ENCODE data around the gene TNNT3. TPM values are rescaled to one million over a fixed set of nuclear protein-coding genes. Genes with fewer than 3 reads are reported as not detected.

The TNNT3 gene
- total RNA-seq, 1 donor from 2014 or later, result not detected

DNA sequence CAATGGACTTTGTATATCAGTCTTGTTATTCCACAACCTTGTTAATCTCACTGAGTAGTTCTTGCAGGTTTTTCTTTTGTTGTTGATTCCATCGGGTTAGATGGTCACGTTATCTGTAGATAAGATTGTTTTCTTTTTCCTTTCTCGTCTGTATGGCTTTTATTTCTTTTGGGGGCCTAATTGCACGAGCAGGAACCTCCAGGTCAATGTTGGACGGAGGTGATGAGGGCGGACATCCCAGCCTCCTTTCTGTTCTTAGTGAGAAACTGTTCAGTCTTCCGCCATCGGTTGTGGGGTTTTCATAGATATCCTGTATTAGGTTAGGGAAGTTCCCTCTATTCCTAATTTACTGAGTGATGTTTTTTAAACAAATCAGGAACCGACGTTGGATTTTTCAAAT lies 23.0 kb upstream of the TNNT3 start:
- no peak for DNase-seq (ENCODE audit: low spot score)
- Mint-ChIP-seq H3K27ac (ENCODE audit: unreplicated experiment) (no peak overlapping the region), H3K4me3 (ENCODE audit: unreplicated experiment) (no peak overlapping the region), H3K9me3 (ENCODE audit: unreplicated experiment) (no peaks in the 10 kb centered on the region), H3K36me3 (ENCODE audit: low read depth, unreplicated experiment) (no peaks in the 10 kb centered on the region), H3K4me1 (ENCODE audit: unreplicated experiment) (no peaks in the 10 kb centered on the region), H3K27me3 (ENCODE audit: unreplicated experiment) (peaks cover 2% of the 10 kb centered on the region)
- TF ChIP-seq, protein P1, sequence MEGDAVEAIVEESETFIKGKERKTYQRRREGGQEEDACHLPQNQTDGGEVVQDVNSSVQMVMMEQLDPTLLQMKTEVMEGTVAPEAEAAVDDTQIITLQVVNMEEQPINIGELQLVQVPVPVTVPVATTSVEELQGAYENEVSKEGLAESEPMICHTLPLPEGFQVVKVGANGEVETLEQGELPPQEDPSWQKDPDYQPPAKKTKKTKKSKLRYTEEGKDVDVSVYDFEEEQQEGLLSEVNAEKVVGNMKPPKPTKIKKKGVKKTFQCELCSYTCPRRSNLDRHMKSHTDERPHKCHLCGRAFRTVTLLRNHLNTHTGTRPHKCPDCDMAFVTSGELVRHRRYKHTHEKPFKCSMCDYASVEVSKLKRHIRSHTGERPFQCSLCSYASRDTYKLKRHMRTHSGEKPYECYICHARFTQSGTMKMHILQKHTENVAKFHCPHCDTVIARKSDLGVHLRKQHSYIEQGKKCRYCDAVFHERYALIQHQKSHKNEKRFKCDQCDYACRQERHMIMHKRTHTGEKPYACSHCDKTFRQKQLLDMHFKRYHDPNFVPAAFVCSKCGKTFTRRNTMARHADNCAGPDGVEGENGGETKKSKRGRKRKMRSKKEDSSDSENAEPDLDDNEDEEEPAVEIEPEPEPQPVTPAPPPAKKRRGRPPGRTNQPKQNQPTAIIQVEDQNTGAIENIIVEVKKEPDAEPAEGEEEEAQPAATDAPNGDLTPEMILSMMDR (IDR thresholded peaks at IDR 0.05; ENCODE audit: unreplicated experiment), result no peak

DNA sequence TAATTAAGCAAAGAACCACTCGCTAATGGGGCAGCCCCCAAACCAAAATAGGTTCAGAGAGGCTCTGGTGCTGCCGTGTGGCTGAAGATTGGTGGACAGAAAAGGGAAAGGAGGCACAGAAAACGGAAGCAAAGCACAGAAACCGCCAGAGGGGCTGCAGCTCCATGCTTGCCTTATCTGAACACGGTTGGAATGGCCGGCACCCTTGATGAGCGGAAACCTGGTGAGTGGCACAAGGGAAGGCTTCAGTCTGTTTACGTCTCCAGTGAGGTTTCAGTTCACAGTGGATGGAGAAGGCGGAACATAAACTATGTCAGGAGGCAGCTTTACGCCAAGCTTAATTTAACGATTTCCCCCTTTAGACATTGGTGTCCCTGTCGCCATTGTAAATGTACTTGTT lies 22.6 kb upstream of the TNNT3 start:
- H3K9me3 Mint-ChIP-seq (ENCODE audit: unreplicated experiment), result no peaks in the 10 kb centered on the region
- no peak for DNase-seq (ENCODE audit: low spot score)
- H3K27ac Mint-ChIP-seq (ENCODE audit: unreplicated experiment), result no peak overlapping the region
- no peaks in the 10 kb centered on the region for H3K4me1 Mint-ChIP-seq (ENCODE audit: unreplicated experiment)
- H3K36me3 Mint-ChIP-seq (ENCODE audit: low read depth, unreplicated experiment), result no peaks in the 10 kb centered on the region
- peaks cover 2% of the 10 kb centered on the region for H3K27me3 Mint-ChIP-seq (ENCODE audit: unreplicated experiment)
- TF ChIP-seq, protein P1 (IDR thresholded peaks at IDR 0.05; ENCODE audit: unreplicated experiment), result no peak
- H3K4me3 Mint-ChIP-seq (ENCODE audit: unreplicated experiment), result no peak overlapping the region

DNA sequence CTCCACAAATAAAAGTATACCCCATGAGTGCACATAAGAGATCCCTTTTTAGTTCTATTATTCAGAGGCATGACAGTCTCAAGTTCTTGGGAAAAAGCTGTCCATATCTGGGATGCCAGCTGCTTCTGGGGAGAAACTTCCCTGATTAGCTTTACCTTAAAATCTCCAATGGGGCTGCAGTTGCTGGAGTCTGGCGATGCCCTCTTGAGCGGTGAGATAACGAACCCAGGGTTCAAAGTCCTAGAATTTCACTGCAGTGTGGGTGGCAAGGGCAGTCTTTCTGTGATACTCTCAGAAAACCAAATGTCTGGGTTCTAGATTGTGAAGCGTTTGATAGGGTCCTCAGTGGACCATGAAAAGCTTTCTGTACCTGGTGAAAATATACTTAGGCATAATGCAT lies 20.4 kb upstream of the TNNT3 start:
- peaks cover 2% of the 10 kb centered on the region for H3K27me3 Mint-ChIP-seq (ENCODE audit: unreplicated experiment)

DNA sequence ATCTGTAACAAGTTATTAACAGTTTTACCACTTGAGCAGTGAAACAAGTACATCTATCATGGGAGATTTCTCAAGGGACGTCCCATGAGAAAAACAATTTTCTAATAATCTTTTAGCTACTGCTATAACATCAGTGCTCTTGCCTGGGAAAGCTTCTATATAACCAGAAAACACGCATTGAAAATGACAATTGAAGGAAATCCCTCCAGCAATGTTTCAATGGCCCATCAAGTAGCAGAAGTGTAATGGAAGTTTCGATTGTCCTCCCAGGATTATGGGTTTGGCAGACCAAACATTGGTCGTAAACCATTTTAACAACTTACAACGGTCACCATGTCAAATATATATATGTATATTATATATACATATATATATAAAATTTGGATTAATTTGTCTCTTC lies 19.8 kb upstream of the TNNT3 start:
- no peaks in the 10 kb centered on the region for H3K4me1 Mint-ChIP-seq (ENCODE audit: unreplicated experiment)
- H3K9me3 Mint-ChIP-seq (ENCODE audit: unreplicated experiment), result no peaks in the 10 kb centered on the region
- TF ChIP-seq, protein P1 (IDR thresholded peaks at IDR 0.05; ENCODE audit: unreplicated experiment), result no peak
- H3K36me3 Mint-ChIP-seq (ENCODE audit: low read depth, unreplicated experiment), result no peaks in the 10 kb centered on the region
- peaks cover 2% of the 10 kb centered on the region for H3K27me3 Mint-ChIP-seq (ENCODE audit: unreplicated experiment)
- DNase-seq (ENCODE audit: low spot score), result no peak
- H3K4me3 Mint-ChIP-seq (ENCODE audit: unreplicated experiment), result no peak overlapping the region
- no peak overlapping the region for H3K27ac Mint-ChIP-seq (ENCODE audit: unreplicated experiment)

More for the DNA sequence above, 20.4 kb upstream of the TNNT3 start:
- no peaks in the 10 kb centered on the region for H3K4me1 Mint-ChIP-seq (ENCODE audit: unreplicated experiment)
- no peaks in the 10 kb centered on the region for H3K9me3 Mint-ChIP-seq (ENCODE audit: unreplicated experiment)
- no peaks in the 10 kb centered on the region for H3K36me3 Mint-ChIP-seq (ENCODE audit: low read depth, unreplicated experiment)
- TF ChIP-seq, protein P1 (IDR thresholded peaks at IDR 0.05; ENCODE audit: unreplicated experiment), result no peak
- H3K4me3 Mint-ChIP-seq (ENCODE audit: unreplicated experiment), result no peak overlapping the region
- H3K27ac Mint-ChIP-seq (ENCODE audit: unreplicated experiment), result no peak overlapping the region
- DNase-seq (ENCODE audit: low spot score), result no peak

DNA sequence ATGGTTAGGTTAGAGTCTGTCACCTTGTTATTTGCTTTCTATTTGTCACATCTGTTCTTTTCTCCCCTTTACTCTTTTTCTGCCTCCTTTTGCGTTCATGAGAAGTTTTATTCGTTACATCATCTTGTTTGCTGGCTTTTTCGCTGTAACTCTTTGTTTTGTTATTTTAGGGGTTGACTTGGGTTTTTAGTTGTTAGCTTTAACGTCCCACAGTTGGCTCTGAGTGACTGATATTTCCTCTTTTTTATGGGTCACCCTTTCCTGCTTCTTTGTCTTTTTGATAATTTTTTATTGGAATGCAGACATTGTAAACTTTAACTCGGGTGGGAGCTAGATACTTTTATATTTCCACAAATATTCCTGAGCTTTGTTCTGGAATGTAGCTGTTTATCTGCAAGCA lies 13.3 kb upstream of the TNNT3 start:
- DNase-seq (ENCODE audit: low spot score), result no peak
- Mint-ChIP-seq H3K4me3 (ENCODE audit: unreplicated experiment) (no peak overlapping the region), H3K9me3 (ENCODE audit: unreplicated experiment) (no peaks in the 10 kb centered on the region), H3K36me3 (ENCODE audit: low read depth, unreplicated experiment) (no peaks in the 10 kb centered on the region), H3K27ac (ENCODE audit: unreplicated experiment) (peak overlapping the region; percentile 4), H3K27me3 (ENCODE audit: unreplicated experiment) (peaks cover 1% of the 10 kb centered on the region), H3K4me1 (ENCODE audit: unreplicated experiment) (peaks cover 17% of the 10 kb centered on the region)
- TF ChIP-seq, protein P1 (IDR thresholded peaks at IDR 0.05; ENCODE audit: unreplicated experiment), result no peak

Measured in endothelial cell (in vitro differentiated cells).